HepG2 (cell line): ENCODE measurements around the gene ODAM. TPM values are rescaled to one million over a fixed set of nuclear protein-coding genes. Genes with fewer than 3 reads are reported as not detected.

Experiments
- ATAC-seq: fragments of 200-7000 bp; cut with Tn5 transposase; 3 replicates; pipeline ENCODE4 v1.9.1; 2020; ENCODE audit warnings: mild to moderate bottlenecking, moderate library complexity
- BruUV-seq: library from RNA; stranded (reverse); fragments of 400-500 nt; replicated peaks from 2 replicates; lab custom pipeline; 2021; lab: Mats Ljungman, UMichigan
- CTCF ChIA-PET: fragments of 300-600 bp; formaldehyde crosslinking; extraction: SDS; loops from one replicate; lab custom pipeline; 2021; ENCODE audit warnings: low total read pairs, inconsistent platforms, low intra/inter-chr PET ratio; lab: Yijun Ruan, JAX
- POLR2A ChIA-PET: fragments of 350-600 bp; sonication (Branson Sonifier 250); formaldehyde crosslinking; loops from one replicate; lab custom pipeline; 2020; ENCODE audit warnings: antibody characterized with exemption, inconsistent platforms; lab: Yijun Ruan, JAX
- DNase-seq: peaks from one replicate; pipeline ENCODE4 v3.0.0-alpha.2; 2015; ENCODE audit warnings: low spot score
- FAIRE-seq: peaks from 3 replicates; lab custom pipeline; 2011; peaks lifted over from hg19 to GRCh38; lab: Jason Lieb, UNC
- H2AFZ ChIP-seq: one replicate; pipeline ENCODE4 v1.6.1; 2011; ENCODE audit warnings: low read length, inconsistent platforms
- H3K27ac ChIP-seq: fragments of 300-600 bp; 3 replicates; pipeline ENCODE4 v1.8.0; 2011; ENCODE audit warnings: mixed run types, mild to moderate bottlenecking, mixed read lengths, low read length, inconsistent platforms; ENCODE audit not compliant: insufficient read depth; ENCODE audit errors: extremely low read length
- H3K27me3 ChIP-seq, 2 experiments: fragments of 200-600 bp in 1 of 2; 2 replicates in 1 of 2; 3 replicates in 1 of 2; pipeline versions ENCODE4 v1.6.0 to v1.8.0; 2011; ENCODE audit warnings: low read length in 2 of 2, mild to moderate bottlenecking in 2 of 2, moderate library complexity in 2 of 2, inconsistent platforms in 1 of 2; ENCODE audit not compliant: insufficient read depth in 2 of 2, control insufficient read depth in 1 of 2
- H3K36me3 ChIP-seq, 2 experiments: fragments of 200-600 bp in 1 of 2; replicated peaks in 1 of 2; 2 replicates in 1 of 2; 3 replicates in 1 of 2; pipeline versions ENCODE4 v1.5.1 to v1.8.0; 2011; ENCODE audit warnings: low read length in 2 of 2, inconsistent platforms in 1 of 2; ENCODE audit not compliant: insufficient read depth in 2 of 2, control insufficient read depth in 1 of 2
- H3K4me1 ChIP-seq: 2 replicates; pipeline ENCODE4 v1.5.1; 2012; ENCODE audit warnings: low read length, inconsistent platforms; ENCODE audit not compliant: insufficient read depth
- H3K4me2 ChIP-seq: 2 replicates; pipeline ENCODE4 v1.6.0; 2011; ENCODE audit warnings: low read depth, low read length, inconsistent platforms
- H3K4me3 ChIP-seq, 3 experiments: fragments of 200-600 bp in 1 of 3; sonication (generic), shearing (Covaris generic) in 1 of 3; replicated peaks in 1 of 3; 2 replicates each; pipeline ENCODE4 v1.5.1; 2011 to 2016; ENCODE audit warnings: low read length in 3 of 3, inconsistent platforms in 2 of 3, low read depth in 2 of 3, mild to moderate bottlenecking in 2 of 3, control low read depth in 1 of 3, mixed read lengths in 1 of 3; ENCODE audit not compliant: insufficient read depth in 1 of 3
- H3K79me2 ChIP-seq: one replicate; pipeline ENCODE4 v1.6.1; 2011; ENCODE audit warnings: low read length, inconsistent platforms; ENCODE audit not compliant: insufficient read depth
- H3K9ac ChIP-seq: 2 replicates; pipeline ENCODE4 v1.6.0; 2011; ENCODE audit warnings: mild to moderate bottlenecking, low read depth, low read length, inconsistent platforms; ENCODE audit not compliant: insufficient read depth
- H3K9me3 ChIP-seq: 2 replicates; pipeline ENCODE4 v1.5.1; 2012; ENCODE audit warnings: mild to moderate bottlenecking, low read length
- H4K20me1 ChIP-seq: 2 replicates; pipeline ENCODE4 v1.6.0; 2011; ENCODE audit warnings: inconsistent platforms, mild to moderate bottlenecking, low read length, moderate library complexity; ENCODE audit not compliant: insufficient read depth
- CREBL2 ChIP-seq: sonication (generic); formaldehyde crosslinking; IDR thresholded peaks from 2 replicates; pipeline ENCODE4 v1.8.1; 2023; ENCODE audit warnings: missing genetic modification reagents, mild to moderate bottlenecking, borderline replicate concordance
- HIVEP1 ChIP-seq: sonication (generic); formaldehyde crosslinking; IDR thresholded peaks from 2 replicates; pipeline ENCODE4 v1.4.0; 2020; ENCODE audit warnings: mild to moderate bottlenecking, missing genetic modification reagents
- HMGXB3 ChIP-seq: sonication (generic); formaldehyde crosslinking; IDR thresholded peaks from 2 replicates; pipeline ENCODE4 v1.4.0; 2020; ENCODE audit warnings: missing genetic modification reagents, borderline replicate concordance
- IRF9 ChIP-seq: sonication (generic); formaldehyde crosslinking; IDR thresholded peaks from 2 replicates; pipeline ENCODE4 v1.8.0; 2022; ENCODE audit warnings: missing genetic modification reagents, mild to moderate bottlenecking, borderline replicate concordance
- MAX ChIP-seq: IDR thresholded peaks from 2 replicates; pipeline ENCODE4 v1.6.1; 2012; ENCODE audit warnings: inconsistent platforms
- POLR2A ChIP-seq, 2 experiments: IDR thresholded peaks; 2 replicates each; pipeline ENCODE4 v1.6.1; 2011; ENCODE audit warnings: low read depth in 2 of 2, low read length in 2 of 2, mild to moderate bottlenecking in 1 of 2, moderate library complexity in 1 of 2; ENCODE audit not compliant: insufficient read depth in 1 of 2
- PRMT3 ChIP-seq: sonication (generic); formaldehyde crosslinking; IDR thresholded peaks from 2 replicates; pipeline ENCODE4 v1.8.1; 2022; ENCODE audit warnings: low read depth, mild to moderate bottlenecking, moderate library complexity, missing genetic modification reagents, borderline replicate concordance
- RARG ChIP-seq: sonication (generic); formaldehyde crosslinking; IDR thresholded peaks from 2 replicates; pipeline ENCODE4 v1.4.0; 2020; ENCODE audit warnings: low read depth, mild to moderate bottlenecking, missing genetic modification reagents
- ZBTB10 ChIP-seq: sonication (generic); formaldehyde crosslinking; IDR thresholded peaks from 2 replicates; pipeline ENCODE4 v1.4.0; 2020; ENCODE audit warnings: missing genetic modification reagents, borderline replicate concordance
- ZIK1 ChIP-seq: sonication (generic); formaldehyde crosslinking; IDR thresholded peaks from 2 replicates; pipeline ENCODE4 v1.5.0; 2020; ENCODE audit warnings: mild to moderate bottlenecking, low read depth, missing genetic modification reagents, borderline replicate concordance
- ZMYM2 ChIP-seq: sonication (generic); formaldehyde crosslinking; IDR thresholded peaks from 2 replicates; pipeline ENCODE4 v1.8.0; 2022; ENCODE audit warnings: mild to moderate bottlenecking, missing genetic modification reagents
- ZNF260 ChIP-seq: sonication (generic); formaldehyde crosslinking; IDR thresholded peaks from 2 replicates; pipeline ENCODE4 v1.4.0; 2020; ENCODE audit warnings: missing genetic modification reagents, low read depth, mild to moderate bottlenecking, borderline replicate concordance
- ZNF382 ChIP-seq: sonication (generic); formaldehyde crosslinking; IDR thresholded peaks from 2 replicates; pipeline ENCODE4 v1.5.0; 2020; ENCODE audit warnings: missing genetic modification reagents, mild to moderate bottlenecking, borderline replicate concordance
- ZNF547 ChIP-seq: sonication (generic); formaldehyde crosslinking; IDR thresholded peaks from 2 replicates; pipeline ENCODE4 v1.5.1; 2020; ENCODE audit warnings: mild to moderate bottlenecking, missing genetic modification reagents
- ZNF597 ChIP-seq: sonication (generic); formaldehyde crosslinking; IDR thresholded peaks from 2 replicates; pipeline ENCODE4 v1.5.0; 2020; ENCODE audit warnings: missing genetic modification reagents
- WGBS: methylation state at CpG from one replicate; pipeline ENCODE4 v1.1.6; 2017; ENCODE audit warnings: low lambda C conversion rate; 5-methylcytosine and 5-hydroxymethylcytosine counted together
- in situ Hi-C: cut with HindIII; loops from 2 replicates; pipeline ENCODE4 v1.10.0; 2017; ENCODE audit warnings: low pct_unique_long_range_greater_than_20kb; ENCODE audit not compliant: extremely low pct_ligation_motif_present
- intact Hi-C: fragments of 100-400 bp; cut with micrococcal nuclease; formaldehyde crosslinking; loops from one replicate; pipeline ENCODE4 v1.10.0; 2022; ENCODE audit not compliant: unreplicated experiment
- polyA plus RNA-seq, 8 experiments: library from polyadenylated mRNA; depleted of rRNA in 3 of 8; stranded (reverse) in 7 of 8; unstranded in 1 of 8; fragments of >200 nt; fragmentation: Illumina TruSeq in 4 of 8; extraction: Trizol in 4 of 8; gene quantifications; 2 replicates each; pipeline versions ENCODE4 v1.2.1 to v1.2.3, GENCODE V29; 2011 to 2016; ENCODE audit warnings: low read depth in 4 of 8, missing spikeins in 1 of 8, mixed read lengths in 1 of 8; ENCODE audit not compliant: insufficient read depth in 1 of 8
- total RNA-seq, 5 experiments: library from RNA; depleted of rRNA; stranded (reverse); fragments of >200 nt; fragmentation: Illumina TruSeq; extraction: Trizol; gene quantifications; 2 replicates each; pipeline ENCODE4 v1.2.3, GENCODE V29; 2016; ENCODE audit warnings: low read depth in 1 of 5

ODAM gene
- total and polyA plus RNA-seq, 2 of the 13 experiments (the other 11 are each of a cell fraction or from before 2014, with no cell fraction given), result 94.6 to 115 TPM

GRCh38 chr4:70152088-70152487 lies 43.4 kb upstream of the ODAM start:
- Histone ChIP-seq H3K4me3 (no peak overlapping the region), H3K9me3 (no peaks in the 10 kb centered on the region), H3K4me1 (no peaks in the 10 kb centered on the region), H3K27me3 (no peaks in the 10 kb centered on the region), H2AFZ (no peak overlapping the region), H3K27ac (no peak overlapping the region), H3K9ac (no peak overlapping the region), H3K36me3 (no peaks in the 10 kb centered on the region), H3K79me2 (no peaks in the 10 kb centered on the region), H4K20me1 (no peaks in the 10 kb centered on the region), H3K4me2 (no peak overlapping the region)
- no peak for DNase-seq
- intact Hi-C loops, result no loop called here
- in situ Hi-C loops, result no loop called here
- ATAC-seq, result no peak
- FAIRE-seq, result no peak
- 93% methylated on average over 2 of the region's 2 CpGs for WGBS
- ChIA-PET POLR2A (no interaction called here), CTCF (no interaction called here)
- no TSS peak for BruUV-seq
- TF ChIP-seq PRMT3 (CRISPR knock-in tag) (no peak), MAX (no peak), IRF9 (CRISPR knock-in tag) (no peak), RARG (CRISPR knock-in tag) (no peak), ZIK1 (no peak), CREBL2 (no peak), ZMYM2 (no peak), POLR2A (IDR thresholded peaks at IDR 0.05; ENCODE audit: insufficient read depth in 1 of 2, low read depth in 2 of 2, low read length in 2 of 2) (no peak), ZNF597 (CRISPR knock-in tag) (no peak), ZBTB10 (CRISPR knock-in tag) (no peak), HIVEP1 (CRISPR knock-in tag) (no peak), ZNF547 (CRISPR knock-in tag) (no peak), HMGXB3 (CRISPR knock-in tag) (no peak), ZNF260 (no peak), ZNF382 (no peak)
